Measurements from ENCODE around the gene RPS10.

Gene RPS10

GRCh38 chr6:34425498-34426410 is at the start of gene RPS10:
RPS10 (minus strand) TSS chr6:34426069; CDS start chr6:34425221, 848 bp downstream.
- peak; percentile 92 for DNase-seq (ENCODE audit: low read depth)

- peak; percentile 43 for DNase-seq (ENCODE audit: low read depth)
Observed at GRCh38 chr6:34475238-34475682, 49.4 kb upstream of the RPS10 start.

- no peak for DNase-seq (ENCODE audit: low read depth)
Observed at GRCh38 chr6:34474754-34475153, 48.9 kb upstream of the RPS10 start.

GRCh38 chr6:34473967-34474366 is 48.1 kb upstream of the RPS10 start:
- DNase-seq (ENCODE audit: low read depth): no peak

GRCh38 chr6:34472425-34472824 is 46.6 kb upstream of the RPS10 start:
- no peak for DNase-seq (ENCODE audit: low read depth)

GRCh38 chr6:34469499-34469898 is 43.6 kb upstream of the RPS10 start:
- no peak for DNase-seq (ENCODE audit: low read depth)

- no peak for DNase-seq (ENCODE audit: low read depth)
Observed at GRCh38 chr6:34468378-34468892, 42.6 kb upstream of the RPS10 start.

GRCh38 chr6:34466242-34467185 is 40.6 kb upstream of the RPS10 start:
- DNase-seq (ENCODE audit: low read depth): no peak

- no peak for DNase-seq (ENCODE audit: low read depth)
Observed at GRCh38 chr6:34465531-34466241, 39.8 kb upstream of the RPS10 start, which contains the start of gene PACSIN1. PACSIN1 (plus strand) TSS chr6:34466076; CDS start chr6:34526306, 60,230 bp downstream.

GRCh38 chr6:34463849-34464248 is 38.0 kb upstream of the RPS10 start:
- DNase-seq (ENCODE audit: low read depth): no peak

GRCh38 chr6:34463299-34463698 is 37.4 kb upstream of the RPS10 start:
- no peak for DNase-seq (ENCODE audit: low read depth)

- no peak for DNase-seq (ENCODE audit: low read depth)
Observed at GRCh38 chr6:34462551-34462971, 36.7 kb upstream of the RPS10 start.

- no peak for DNase-seq (ENCODE audit: low read depth)
Observed at GRCh38 chr6:34462010-34462409, 36.1 kb upstream of the RPS10 start.

GRCh38 chr6:34460796-34461507 is 35.1 kb upstream of the RPS10 start:
- DNase-seq (ENCODE audit: low read depth): no peak

- peak; percentile 64 for DNase-seq (ENCODE audit: low read depth)
Observed at GRCh38 chr6:34459899-34460593, 34.2 kb upstream of the RPS10 start.

GRCh38 chr6:34457742-34458735 is 32.2 kb upstream of the RPS10 start:
- DNase-seq (ENCODE audit: low read depth): no peak

GRCh38 chr6:34457382-34457741 is 31.5 kb upstream of the RPS10 start:
- DNase-seq (ENCODE audit: low read depth): no peak

- DNase-seq (ENCODE audit: low read depth): no peak
Observed at GRCh38 chr6:34455831-34456230, 30.0 kb upstream of the RPS10 start.

- no peak for DNase-seq (ENCODE audit: low read depth)
Observed at GRCh38 chr6:34451192-34451591, 25.3 kb upstream of the RPS10 start.

Data from iris pigment epithelial cell (primary cell).